SU-DHL-6 (cell line): ENCODE measurements around the gene XKR8.

Source experiments
- H2AFZ ChIP-seq: fragments of 200-600 bp; sonication (generic); 2 replicates; pipeline ENCODE4 v1.6.1; 2014; ENCODE audit warnings: low read depth, mild to moderate bottlenecking, moderate library complexity, mixed read lengths, antibody characterized with exemption, low read length; ENCODE audit not compliant: severe bottlenecking
- H3F3A ChIP-seq: fragments of 200-600 bp; shearing (Covaris generic); 2 replicates; pipeline ENCODE4 v1.6.0; 2016; ENCODE audit warnings: antibody characterized with exemption, mild to moderate bottlenecking; ENCODE audit not compliant: insufficient read depth
- H3K27ac ChIP-seq: fragments of 200-600 bp; sonication (generic); 2 replicates; pipeline ENCODE4 v1.5.1; 2016; ENCODE audit warnings: low read depth, mild to moderate bottlenecking, low read length, moderate library complexity, mixed read lengths
- H3K27me3 ChIP-seq: fragments of 200-600 bp; sonication (generic), shearing (Covaris generic); 2 replicates; pipeline ENCODE4 v1.6.0; 2014; ENCODE audit warnings: mild to moderate bottlenecking, low read length
- H3K36me3 ChIP-seq: fragments of 200-600 bp; sonication (generic); 2 replicates; pipeline ENCODE4 v1.6.1; 2014; ENCODE audit warnings: mild to moderate bottlenecking, low read length, mixed read lengths
- H3K4me2 ChIP-seq: fragments of 300-600, 200-600 bp; shearing (Covaris generic), sonication (generic); 2 replicates; pipeline ENCODE4 v1.6.0; 2014; ENCODE audit warnings: low read length, low read depth, mild to moderate bottlenecking; ENCODE audit not compliant: poor library complexity, severe bottlenecking
- H3K4me3 ChIP-seq: fragments of 200-600 bp; sonication (generic); 2 replicates; pipeline ENCODE4 v1.5.1; 2014; ENCODE audit warnings: antibody characterized with exemption, low read length, mild to moderate bottlenecking, mixed read lengths; ENCODE audit not compliant: insufficient read depth, poor library complexity, severe bottlenecking
- H3K79me2 ChIP-seq: fragments of 200-600 bp; sonication (generic); 2 replicates; pipeline ENCODE4 v1.6.1; 2014; ENCODE audit warnings: mild to moderate bottlenecking, low read length, moderate library complexity; ENCODE audit not compliant: insufficient read depth
- H3K9ac ChIP-seq: fragments of 200-600 bp; sonication (generic); 2 replicates; pipeline ENCODE4 v1.7.0; 2014; ENCODE audit warnings: mild to moderate bottlenecking, low read length
- H3K9me2 ChIP-seq: fragments of 200-600 bp; sonication (generic); replicated peaks from 2 replicates; pipeline ENCODE4 v1.6.1; 2014; ENCODE audit warnings: low read length; ENCODE audit not compliant: insufficient read depth
- H3K9me3 ChIP-seq: fragments of 200-600 bp; sonication (generic); 2 replicates; pipeline ENCODE4 v1.6.1; 2014; ENCODE audit warnings: low read length, mixed read lengths; ENCODE audit not compliant: insufficient read depth
- H4K20me1 ChIP-seq: fragments of 200-600 bp; sonication (generic); 2 replicates; pipeline ENCODE4 v1.6.1; 2014; ENCODE audit warnings: low read depth, mild to moderate bottlenecking, antibody characterized with exemption, low read length, moderate library complexity, mixed read lengths
- CTCF ChIP-seq: fragments of 200-600 bp; sonication (generic); IDR thresholded peaks from one replicate; pipeline ENCODE4 v1.5.1; 2017; ENCODE audit warnings: antibody characterized with exemption, mild to moderate bottlenecking, low read length, moderate library complexity; ENCODE audit not compliant: insufficient read depth, poor library complexity, severe bottlenecking
- EZH2phosphoT487 ChIP-seq: fragments of 200-600 bp; sonication (generic), shearing (Covaris generic); conservative IDR thresholded peaks from 2 replicates; pipeline ENCODE4 v1.6.1; 2018; ENCODE audit warnings: mild to moderate bottlenecking, antibody characterized with exemption, low read length, moderate library complexity, mixed read lengths

The XKR8 gene

GRCh38 chr1:27960762-27961645 lies 1.2 kb downstream of the XKR8 start:
- no peaks in the 10 kb centered on the region for H3K36me3 ChIP-seq
- no peaks in the 10 kb centered on the region for H3K9me2 ChIP-seq
- H3K27me3 ChIP-seq, result no peaks in the 10 kb centered on the region
- H3F3A ChIP-seq, result no peaks in the 10 kb centered on the region
- no peaks in the 10 kb centered on the region for H4K20me1 ChIP-seq
- no peak for TF ChIP-seq CTCF
- TF ChIP-seq EZH2phosphoT487, result no peak
- H2AFZ ChIP-seq, result no peak overlapping the region
- no peaks in the 10 kb centered on the region for H3K9me3 ChIP-seq
- no peaks in the 10 kb centered on the region for H3K79me2 ChIP-seq
- no peak overlapping the region for H3K9ac ChIP-seq
- no peak overlapping the region for H3K4me3 ChIP-seq
- no peak overlapping the region for H3K27ac ChIP-seq
- no peak overlapping the region for H3K4me2 ChIP-seq

- H3K4me2 ChIP-seq, result no peak overlapping the region
- H3K27ac ChIP-seq, result no peak overlapping the region
Measured at GRCh38 chr1:27961646-27962221, 2.0 kb downstream of the XKR8 start.

GRCh38 chr1:27963393-27963792 lies 3.6 kb downstream of the XKR8 start:
- H3F3A ChIP-seq, result no peaks in the 10 kb centered on the region
- no peaks in the 10 kb centered on the region for H3K9me2 ChIP-seq
- H3K4me2 ChIP-seq, result no peak overlapping the region
- no peaks in the 10 kb centered on the region for H4K20me1 ChIP-seq
- no peak overlapping the region for H3K4me3 ChIP-seq
- H3K27me3 ChIP-seq, result no peaks in the 10 kb centered on the region
- H3K79me2 ChIP-seq, result no peaks in the 10 kb centered on the region
- no peak overlapping the region for H2AFZ ChIP-seq
- no peak overlapping the region for H3K9ac ChIP-seq
- no peaks in the 10 kb centered on the region for H3K36me3 ChIP-seq
- H3K9me3 ChIP-seq, result no peaks in the 10 kb centered on the region
- no peak for TF ChIP-seq CTCF
- TF ChIP-seq EZH2phosphoT487, result no peak
- H3K27ac ChIP-seq, result no peak overlapping the region

More at GRCh38 chr1:27961646-27962221, 2.0 kb downstream of the XKR8 start:
- Histone ChIP-seq H3K27me3 (no peaks in the 10 kb centered on the region), H3F3A (no peaks in the 10 kb centered on the region), H2AFZ (no peak overlapping the region), H3K36me3 (no peaks in the 10 kb centered on the region), H3K4me3 (no peak overlapping the region), H3K9me3 (no peaks in the 10 kb centered on the region), H4K20me1 (no peaks in the 10 kb centered on the region), H3K9ac (no peak overlapping the region), H3K79me2 (no peaks in the 10 kb centered on the region), H3K9me2 (no peaks in the 10 kb centered on the region)
- TF ChIP-seq CTCF, result no peak
- TF ChIP-seq EZH2phosphoT487, result no peak
